Measurements from ENCODE around the gene SSX7. TPM values are rescaled to one million over a fixed set of nuclear protein-coding genes. Genes with fewer than 3 reads are reported as not detected.
"Not testable (repeated sequence)": the region's sequence is repeated elsewhere in the genome, so short reads cannot be mapped to it uniquely, and the experiment has no call there.

The SSX7 gene
- total and polyA plus RNA-seq, 2 donors from 2014 or later, result not detected

DNA sequence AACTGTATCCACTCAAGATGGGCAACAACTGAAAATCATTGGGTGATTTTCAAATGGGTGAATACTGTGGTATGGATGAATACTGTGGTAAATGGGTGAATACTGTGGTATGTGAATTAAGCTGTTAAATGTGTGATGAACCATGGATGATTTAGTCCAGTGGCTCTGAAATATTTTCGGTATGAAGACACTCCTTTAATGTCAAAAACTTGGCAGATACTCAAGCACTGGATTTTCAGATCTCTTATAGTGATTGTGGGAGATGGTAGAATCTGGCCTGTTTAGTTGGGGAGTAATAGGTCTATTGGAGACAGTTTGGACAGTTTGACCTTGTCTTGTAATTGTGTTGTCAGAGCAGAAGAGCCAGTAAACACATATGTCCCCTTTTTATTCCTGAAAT lies 45.7 kb downstream of the SSX7 start:
- TF ChIP-seq, protein P1, sequence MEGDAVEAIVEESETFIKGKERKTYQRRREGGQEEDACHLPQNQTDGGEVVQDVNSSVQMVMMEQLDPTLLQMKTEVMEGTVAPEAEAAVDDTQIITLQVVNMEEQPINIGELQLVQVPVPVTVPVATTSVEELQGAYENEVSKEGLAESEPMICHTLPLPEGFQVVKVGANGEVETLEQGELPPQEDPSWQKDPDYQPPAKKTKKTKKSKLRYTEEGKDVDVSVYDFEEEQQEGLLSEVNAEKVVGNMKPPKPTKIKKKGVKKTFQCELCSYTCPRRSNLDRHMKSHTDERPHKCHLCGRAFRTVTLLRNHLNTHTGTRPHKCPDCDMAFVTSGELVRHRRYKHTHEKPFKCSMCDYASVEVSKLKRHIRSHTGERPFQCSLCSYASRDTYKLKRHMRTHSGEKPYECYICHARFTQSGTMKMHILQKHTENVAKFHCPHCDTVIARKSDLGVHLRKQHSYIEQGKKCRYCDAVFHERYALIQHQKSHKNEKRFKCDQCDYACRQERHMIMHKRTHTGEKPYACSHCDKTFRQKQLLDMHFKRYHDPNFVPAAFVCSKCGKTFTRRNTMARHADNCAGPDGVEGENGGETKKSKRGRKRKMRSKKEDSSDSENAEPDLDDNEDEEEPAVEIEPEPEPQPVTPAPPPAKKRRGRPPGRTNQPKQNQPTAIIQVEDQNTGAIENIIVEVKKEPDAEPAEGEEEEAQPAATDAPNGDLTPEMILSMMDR (IDR thresholded peaks at IDR 0.05; ENCODE audit: borderline replicate concordance, extremely low read depth, insufficient read depth), result no peak
- H3K9ac ChIP-seq (ENCODE audit: low read length in 3 of 3), result no peak overlapping the region
- H3K9me3 ChIP-seq (ENCODE audit: control insufficient read depth in 2 of 3, insufficient read depth in 1 of 3, low read length in 3 of 3), result no peaks in the 10 kb centered on the region
- intact Hi-C loops (cut with DNase I), result no loop called here
- no peak overlapping the region for H3K4me3 ChIP-seq (ENCODE audit: low read length in 3 of 3)
- no peaks in the 10 kb centered on the region for H3K27me3 ChIP-seq (ENCODE audit: control insufficient read depth, insufficient read depth, low read length)
- H3K4me1 ChIP-seq (ENCODE audit: control insufficient read depth in 2 of 3, insufficient read depth in 2 of 3, low read depth in 1 of 3, low read length in 3 of 3), result no peaks in the 10 kb centered on the region
- DNase-seq (no peak), FAIRE-seq (no peak)
- no peak overlapping the region for H3K27ac ChIP-seq (ENCODE audit: low read depth in 2 of 2, low read length in 2 of 2)
- no peaks in the 10 kb centered on the region for H3K36me3 ChIP-seq (ENCODE audit: control insufficient read depth in 2 of 3, insufficient read depth in 3 of 3, low read length in 3 of 3)

DNA sequence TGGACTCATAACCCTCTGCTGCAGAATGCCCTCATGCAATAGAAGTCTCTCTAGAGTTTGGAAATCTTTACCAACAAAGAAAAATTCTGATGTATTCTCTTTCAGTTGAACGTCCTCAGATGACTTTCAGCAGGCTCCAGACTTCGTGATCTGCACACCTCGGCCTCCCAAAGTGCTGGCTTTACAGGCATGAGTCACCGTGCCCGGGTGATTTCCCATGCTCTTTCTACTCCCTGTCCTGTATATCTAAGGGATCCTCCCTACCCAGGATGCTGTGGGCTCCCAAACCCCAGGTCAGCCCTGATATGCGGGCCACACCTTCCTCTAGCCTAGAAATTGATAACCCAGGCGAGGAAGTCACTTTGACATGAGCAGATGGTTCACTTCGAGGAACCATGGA lies 51.5 kb downstream of the SSX7 start:
- DNase-seq; H3K27ac ChIP-seq (ENCODE audit: low read depth in 2 of 2, low read length in 2 of 2); H3K27me3 ChIP-seq (ENCODE audit: control insufficient read depth, insufficient read depth, low read length); FAIRE-seq; H3K4me1 ChIP-seq (ENCODE audit: control insufficient read depth in 2 of 3, insufficient read depth in 2 of 3, low read depth in 1 of 3, low read length in 3 of 3); H3K36me3 ChIP-seq (ENCODE audit: control insufficient read depth in 2 of 3, insufficient read depth in 3 of 3, low read length in 3 of 3); H3K9ac ChIP-seq (ENCODE audit: low read length in 3 of 3); H3K4me3 ChIP-seq (ENCODE audit: low read length in 3 of 3); H3K9me3 ChIP-seq (ENCODE audit: control insufficient read depth in 2 of 3, insufficient read depth in 1 of 3, low read length in 3 of 3); intact Hi-C loops (cut with DNase I): not testable (repeated sequence)

- Histone ChIP-seq H3K27ac (ENCODE audit: low read depth in 2 of 2, low read length in 2 of 2) (no peak overlapping the region), H3K4me3 (ENCODE audit: low read length in 3 of 3) (no peak overlapping the region), H3K27me3 (ENCODE audit: control insufficient read depth, insufficient read depth, low read length) (no peaks in the 10 kb centered on the region), H3K4me1 (ENCODE audit: control insufficient read depth in 2 of 3, insufficient read depth in 2 of 3, low read depth in 1 of 3, low read length in 3 of 3) (no peaks in the 10 kb centered on the region), H3K36me3 (ENCODE audit: control insufficient read depth in 2 of 3, insufficient read depth in 3 of 3, low read length in 3 of 3) (no peaks in the 10 kb centered on the region), H3K9ac (ENCODE audit: low read length in 3 of 3) (no peak overlapping the region), H3K9me3 (ENCODE audit: control insufficient read depth in 2 of 3, insufficient read depth in 1 of 3, low read length in 3 of 3) (no peaks in the 10 kb centered on the region)
- intact Hi-C loops (cut with DNase I), result no loop called here
- TF ChIP-seq, protein P1 (IDR thresholded peaks at IDR 0.05; ENCODE audit: borderline replicate concordance, extremely low read depth, insufficient read depth), result no peak
- DNase-seq (no peak), FAIRE-seq (no peak)
Measured at GRCh38 chrX:52598886-52599285, 55.8 kb downstream of the SSX7 start.

DNA sequence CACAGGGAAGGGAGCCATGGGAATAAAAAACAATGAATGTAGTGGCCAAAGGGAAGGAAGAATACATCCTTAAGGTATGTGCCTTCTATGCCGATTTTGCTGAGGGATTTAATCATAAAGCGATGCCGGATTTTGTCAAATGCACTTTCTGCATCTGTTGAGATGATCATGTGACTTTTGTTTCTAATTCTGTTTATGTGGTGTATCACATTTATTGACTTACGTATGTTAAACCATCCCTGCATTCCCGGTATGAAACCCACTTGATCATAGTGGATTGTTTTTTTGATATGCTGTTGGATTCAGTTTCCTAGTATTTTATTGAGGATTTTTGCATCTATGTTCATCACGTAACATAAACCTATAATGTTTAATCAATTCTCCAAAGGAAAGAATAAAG lies 60.0 kb downstream of the SSX7 start:
- no peak overlapping the region for H3K4me3 ChIP-seq (ENCODE audit: low read length in 3 of 3)
- H3K27me3 ChIP-seq (ENCODE audit: control insufficient read depth, insufficient read depth, low read length), result peaks cover 2% of the 10 kb centered on the region
- no peak for DNase-seq
- TF ChIP-seq, protein P1 (IDR thresholded peaks at IDR 0.05; ENCODE audit: borderline replicate concordance, extremely low read depth, insufficient read depth), result no peak
- intact Hi-C loops (cut with DNase I), result no loop called here
- H3K36me3 ChIP-seq (ENCODE audit: control insufficient read depth in 2 of 3, insufficient read depth in 3 of 3, low read length in 3 of 3), result no peaks in the 10 kb centered on the region
- no peaks in the 10 kb centered on the region for H3K4me1 ChIP-seq (ENCODE audit: control insufficient read depth in 2 of 3, insufficient read depth in 2 of 3, low read depth in 1 of 3, low read length in 3 of 3)
- H3K9ac ChIP-seq (ENCODE audit: low read length in 3 of 3), result no peak overlapping the region
- FAIRE-seq, result no peak
- H3K9me3 ChIP-seq (ENCODE audit: control insufficient read depth in 2 of 3, insufficient read depth in 1 of 3, low read length in 3 of 3), result no peaks in the 10 kb centered on the region
- no peak overlapping the region for H3K27ac ChIP-seq (ENCODE audit: low read depth in 2 of 2, low read length in 2 of 2)

Other genes starting within 250 kb of the SSX7 start
- gene XAGE1A, start 159.1 kb downstream of the SSX7 start, total RNA-seq, result not detected
- not detected for gene XAGE1A, start 159.1 kb downstream of the SSX7 start, polyA plus RNA-seq (ENCODE audit: insufficient read depth, low read depth, low replicate concordance)
- gene XAGE1B, start 137.8 kb downstream of the SSX7 start, total RNA-seq, result not detected
- not detected for gene XAGE1B, start 137.8 kb downstream of the SSX7 start, polyA plus RNA-seq (ENCODE audit: insufficient read depth, low read depth, low replicate concordance)
- not detected for gene SSX2, start 52.3 kb upstream of the SSX7 start, total RNA-seq
- not detected for gene SSX2, start 52.3 kb upstream of the SSX7 start, polyA plus RNA-seq (ENCODE audit: insufficient read depth, low read depth, low replicate concordance)
- gene SSX2B, start 96.4 kb upstream of the SSX7 start, total RNA-seq, result not detected
- not detected for gene SSX2B, start 96.4 kb upstream of the SSX7 start, polyA plus RNA-seq (ENCODE audit: insufficient read depth, low read depth, low replicate concordance)
- not detected for gene SPANXN5, start 142.5 kb upstream of the SSX7 start, total RNA-seq
- not detected for gene SPANXN5, start 142.5 kb upstream of the SSX7 start, polyA plus RNA-seq (ENCODE audit: insufficient read depth, low read depth, low replicate concordance)
- not detected for gene XAGE5, start 156.4 kb upstream of the SSX7 start, total RNA-seq
- gene XAGE5, start 156.4 kb upstream of the SSX7 start, polyA plus RNA-seq (ENCODE audit: insufficient read depth, low read depth, low replicate concordance), result not detected
- not detected for gene XAGE3, start 213.2 kb upstream of the SSX7 start, total RNA-seq
- gene XAGE3, start 213.2 kb upstream of the SSX7 start, polyA plus RNA-seq (ENCODE audit: insufficient read depth, low read depth, low replicate concordance), result not detected
- 15.2 TPM for gene FAM156B, start 242.4 kb upstream of the SSX7 start, total RNA-seq
- gene FAM156B, start 242.4 kb upstream of the SSX7 start, polyA plus RNA-seq (ENCODE audit: insufficient read depth, low read depth, low replicate concordance), result 13.1 TPM